C4-2B (cell line): ENCODE results near the gene TRIO.

Source experiments
- ZFX ChIP-seq: fragments of 450-650 bp; IDR thresholded peaks from 2 replicates; pipeline ENCODE4 v1.6.1; 2017
- TF ChIP-seq, protein P1 (sequence below): fragments of 450-650 bp; conservative IDR thresholded peaks from 2 replicates; pipeline ENCODE4 v1.5.1; 2017; ENCODE audit warnings: mild to moderate bottlenecking

DNA sequence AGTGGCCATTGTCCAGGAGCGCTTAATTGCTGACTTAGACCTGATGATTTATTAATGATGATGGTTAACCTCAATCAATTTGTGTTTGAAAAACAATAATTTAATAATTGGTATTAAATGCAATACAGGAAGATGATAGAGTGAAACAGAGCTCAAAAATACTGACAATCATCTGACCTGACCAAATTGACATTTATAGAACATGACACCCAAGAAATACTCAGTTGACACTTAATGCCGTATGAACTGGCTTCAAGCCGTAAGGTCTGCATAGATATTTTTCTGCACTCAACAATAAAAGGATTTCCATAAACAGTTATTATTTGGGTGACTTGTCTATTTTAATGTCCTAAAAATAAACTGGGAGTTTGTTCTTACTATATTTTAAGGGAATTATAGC is 159.2 kb downstream of the TRIO start:
- TF ChIP-seq, protein P1, sequence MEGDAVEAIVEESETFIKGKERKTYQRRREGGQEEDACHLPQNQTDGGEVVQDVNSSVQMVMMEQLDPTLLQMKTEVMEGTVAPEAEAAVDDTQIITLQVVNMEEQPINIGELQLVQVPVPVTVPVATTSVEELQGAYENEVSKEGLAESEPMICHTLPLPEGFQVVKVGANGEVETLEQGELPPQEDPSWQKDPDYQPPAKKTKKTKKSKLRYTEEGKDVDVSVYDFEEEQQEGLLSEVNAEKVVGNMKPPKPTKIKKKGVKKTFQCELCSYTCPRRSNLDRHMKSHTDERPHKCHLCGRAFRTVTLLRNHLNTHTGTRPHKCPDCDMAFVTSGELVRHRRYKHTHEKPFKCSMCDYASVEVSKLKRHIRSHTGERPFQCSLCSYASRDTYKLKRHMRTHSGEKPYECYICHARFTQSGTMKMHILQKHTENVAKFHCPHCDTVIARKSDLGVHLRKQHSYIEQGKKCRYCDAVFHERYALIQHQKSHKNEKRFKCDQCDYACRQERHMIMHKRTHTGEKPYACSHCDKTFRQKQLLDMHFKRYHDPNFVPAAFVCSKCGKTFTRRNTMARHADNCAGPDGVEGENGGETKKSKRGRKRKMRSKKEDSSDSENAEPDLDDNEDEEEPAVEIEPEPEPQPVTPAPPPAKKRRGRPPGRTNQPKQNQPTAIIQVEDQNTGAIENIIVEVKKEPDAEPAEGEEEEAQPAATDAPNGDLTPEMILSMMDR, result no peak
- no peak for TF ChIP-seq ZFX
